ENCODE data around the gene DACT3.

DACT3 gene

GRCh38 chr19:46661020-46661731 is at the start of gene DACT3:
TSS of gene DACT3 (minus strand) at chr19:46661182. CDS start at chr19:46661064, 118 bp downstream.
- Histone ChIP-seq H3K4me1 (peaks cover 16% of the 10 kb centered on the region), H3K27me3 (ENCODE audit: low read depth) (no peaks in the 10 kb centered on the region), H3K36me3 (replicated peaks) (no peaks in the 10 kb centered on the region), H3K4me3 (peak within 1 kb of the TSS; percentile 44), H3K9me3 (no peaks in the 10 kb centered on the region)
- in situ Hi-C loops (cut with MboI; ENCODE audit: low sequenced_read_pairs), result loop anchor here (5.0 to 10.0 kb wide), 2 partner anchors 49 to 126 kb away; no protein-coding TSS in a partner anchor
- peak; percentile 99 to 100 for DNase-seq (ENCODE audit: low spot score in 2 of 2)

GRCh38 chr19:46710687-46711086 is 49.7 kb upstream of the DACT3 start:
- H3K4me3 ChIP-seq, result no peak overlapping the region
- H3K9me3 ChIP-seq, result no peaks in the 10 kb centered on the region
- in situ Hi-C loops (cut with MboI; ENCODE audit: low sequenced_read_pairs), result no loop called here
- H3K4me1 ChIP-seq, result peaks cover 8% of the 10 kb centered on the region
- no peaks in the 10 kb centered on the region for H3K27me3 ChIP-seq (ENCODE audit: low read depth)
- DNase-seq (ENCODE audit: low spot score in 2 of 2), result peak in 1 of 2 experiments; percentile 41
- H3K36me3 ChIP-seq (replicated peaks), result peaks cover 14% of the 10 kb centered on the region

- in situ Hi-C loops (cut with MboI; ENCODE audit: low sequenced_read_pairs), result no loop called here
- H3K36me3 ChIP-seq (replicated peaks), result peaks cover 50% of the 10 kb centered on the region
These were observed 43.5 kb upstream of the DACT3 start for GRCh38 chr19:46704379-46705076.

GRCh38 chr19:46700704-46701103 is 39.7 kb upstream of the DACT3 start:
- H3K27me3 ChIP-seq (ENCODE audit: low read depth), result no peaks in the 10 kb centered on the region
- no peak for DNase-seq (ENCODE audit: low spot score in 2 of 2)
- in situ Hi-C loops (cut with MboI; ENCODE audit: low sequenced_read_pairs), result no loop called here
- no peak overlapping the region for H3K4me3 ChIP-seq
- no peaks in the 10 kb centered on the region for H3K4me1 ChIP-seq
- peaks cover 71% of the 10 kb centered on the region for H3K36me3 ChIP-seq (replicated peaks)
- H3K9me3 ChIP-seq, result no peaks in the 10 kb centered on the region

More at GRCh38 chr19:46704379-46705076, 43.5 kb upstream of the DACT3 start:
- peak; percentile 36 to 91 for DNase-seq (ENCODE audit: low spot score in 2 of 2)
- no peak overlapping the region for H3K4me3 ChIP-seq
- no peaks in the 10 kb centered on the region for H3K9me3 ChIP-seq
- H3K4me1 ChIP-seq, result no peaks in the 10 kb centered on the region
- H3K27me3 ChIP-seq (ENCODE audit: low read depth), result no peaks in the 10 kb centered on the region

- in situ Hi-C loops (cut with MboI; ENCODE audit: low sequenced_read_pairs), result no loop called here
- Histone ChIP-seq H3K36me3 (replicated peaks) (peaks cover 78% of the 10 kb centered on the region), H3K9me3 (no peaks in the 10 kb centered on the region), H3K4me3 (no peak overlapping the region), H3K27me3 (ENCODE audit: low read depth) (no peaks in the 10 kb centered on the region), H3K4me1 (no peaks in the 10 kb centered on the region)
- DNase-seq (ENCODE audit: low spot score in 2 of 2), result no peak
These were observed 37.7 kb upstream of the DACT3 start for GRCh38 chr19:46698395-46699321.

- Histone ChIP-seq H3K4me3 (no peak overlapping the region), H3K4me1 (no peaks in the 10 kb centered on the region), H3K36me3 (replicated peaks) (peaks cover 77% of the 10 kb centered on the region), H3K27me3 (ENCODE audit: low read depth) (no peaks in the 10 kb centered on the region), H3K9me3 (no peaks in the 10 kb centered on the region)
- peak in 1 of 2 experiments; percentile 86 for DNase-seq (ENCODE audit: low spot score in 2 of 2)
- in situ Hi-C loops (cut with MboI; ENCODE audit: low sequenced_read_pairs), result no loop called here
These were observed 36.4 kb upstream of the DACT3 start for GRCh38 chr19:46697204-46697960.

- Histone ChIP-seq H3K27me3 (ENCODE audit: low read depth) (no peaks in the 10 kb centered on the region), H3K36me3 (replicated peaks) (peaks cover 79% of the 10 kb centered on the region), H3K4me1 (no peaks in the 10 kb centered on the region), H3K4me3 (no peak overlapping the region), H3K9me3 (no peaks in the 10 kb centered on the region)
- in situ Hi-C loops (cut with MboI; ENCODE audit: low sequenced_read_pairs), result no loop called here
- no peak for DNase-seq (ENCODE audit: low spot score in 2 of 2)
These were observed 35.9 kb upstream of the DACT3 start for GRCh38 chr19:46696866-46697203.

GRCh38 chr19:46696052-46696451 is 35.1 kb upstream of the DACT3 start:
- Histone ChIP-seq H3K4me3 (no peak overlapping the region), H3K4me1 (no peaks in the 10 kb centered on the region), H3K36me3 (replicated peaks) (peaks cover 84% of the 10 kb centered on the region), H3K9me3 (no peaks in the 10 kb centered on the region), H3K27me3 (ENCODE audit: low read depth) (no peaks in the 10 kb centered on the region)
- no peak for DNase-seq (ENCODE audit: low spot score in 2 of 2)
- in situ Hi-C loops (cut with MboI; ENCODE audit: low sequenced_read_pairs), result no loop called here

- H3K36me3 ChIP-seq (replicated peaks), result peaks cover 81% of the 10 kb centered on the region
- H3K27me3 ChIP-seq (ENCODE audit: low read depth), result no peaks in the 10 kb centered on the region
- no peaks in the 10 kb centered on the region for H3K4me1 ChIP-seq
- H3K9me3 ChIP-seq, result no peaks in the 10 kb centered on the region
- no peak for DNase-seq (ENCODE audit: low spot score in 2 of 2)
- no peak overlapping the region for H3K4me3 ChIP-seq
- in situ Hi-C loops (cut with MboI; ENCODE audit: low sequenced_read_pairs), result no loop called here
These were observed 32.8 kb upstream of the DACT3 start for GRCh38 chr19:46693760-46694159.

GRCh38 chr19:46692918-46693722 is 32.1 kb upstream of the DACT3 start:
- no peak for DNase-seq (ENCODE audit: low spot score in 2 of 2)
- Histone ChIP-seq H3K4me1 (no peaks in the 10 kb centered on the region), H3K36me3 (replicated peaks) (peaks cover 79% of the 10 kb centered on the region), H3K9me3 (no peaks in the 10 kb centered on the region), H3K27me3 (ENCODE audit: low read depth) (no peaks in the 10 kb centered on the region), H3K4me3 (no peak overlapping the region)
- in situ Hi-C loops (cut with MboI; ENCODE audit: low sequenced_read_pairs), result no loop called here

- DNase-seq (ENCODE audit: low spot score in 2 of 2), result no peak
- H3K36me3 ChIP-seq (replicated peaks), result peaks cover 86% of the 10 kb centered on the region
- no peaks in the 10 kb centered on the region for H3K4me1 ChIP-seq
- in situ Hi-C loops (cut with MboI; ENCODE audit: low sequenced_read_pairs), result no loop called here
- no peak overlapping the region for H3K4me3 ChIP-seq
- no peaks in the 10 kb centered on the region for H3K9me3 ChIP-seq
- H3K27me3 ChIP-seq (ENCODE audit: low read depth), result no peaks in the 10 kb centered on the region
These were observed 31.0 kb upstream of the DACT3 start for GRCh38 chr19:46691948-46692347.

GRCh38 chr19:46691104-46691503 is 30.1 kb upstream of the DACT3 start:
- H3K4me3 ChIP-seq, result no peak overlapping the region
- in situ Hi-C loops (cut with MboI; ENCODE audit: low sequenced_read_pairs), result no loop called here
- H3K9me3 ChIP-seq, result no peaks in the 10 kb centered on the region
- H3K36me3 ChIP-seq (replicated peaks), result peaks cover 80% of the 10 kb centered on the region
- H3K27me3 ChIP-seq (ENCODE audit: low read depth), result no peaks in the 10 kb centered on the region
- no peak for DNase-seq (ENCODE audit: low spot score in 2 of 2)
- no peaks in the 10 kb centered on the region for H3K4me1 ChIP-seq

Measured in HAP-1 (cell line).